SK-N-SH (cell line): ENCODE measurements around the gene C20orf144. TPM values are rescaled to one million over a fixed set of nuclear protein-coding genes. Genes with fewer than 3 reads are reported as not detected.

Experiments used
- CTCF ChIA-PET: fragments of 300-600, 350-600 bp; formaldehyde crosslinking; extraction: SDS; loops from one replicate; lab custom pipeline; 2021; lab: Yijun Ruan, JAX
- POLR2A ChIA-PET: fragments of 350-600 bp; sonication (Branson Sonifier 250); formaldehyde crosslinking; extraction: SDS; loops from one replicate; lab custom pipeline; 2020; ENCODE audit warnings: antibody characterized with exemption, inconsistent platforms; lab: Yijun Ruan, JAX
- DNase-seq: peaks from one replicate; pipeline ENCODE4 v3.0.0; 2012
- H2AFZ ChIP-seq: fragments of 200-600 bp; sonication (generic); 2 replicates; pipeline ENCODE4 v1.8.1; 2016; ENCODE audit warnings: antibody characterized with exemption, mild to moderate bottlenecking, low read depth
- H3F3A ChIP-seq: fragments of 200-600 bp; sonication (generic); replicated peaks from 2 replicates; pipeline ENCODE3; 2016; ENCODE audit warnings: antibody characterized with exemption, mild to moderate bottlenecking; ENCODE audit not compliant: insufficient read depth
- H3K27ac ChIP-seq, 2 experiments: fragments of 200-500 bp in 1 of 2; fragments of 200-600 bp in 1 of 2; sonication (Bioruptor generic) in 1 of 2; sonication (generic), shearing (Covaris generic) in 1 of 2; 2 replicates each; pipeline versions ENCODE4 v1.5.1 to v1.6.1; 2014 to 2016; ENCODE audit warnings: low read depth in 2 of 2, inconsistent platforms in 1 of 2, low read length in 1 of 2, mild to moderate bottlenecking in 1 of 2, mixed read lengths in 1 of 2
- H3K27me3 ChIP-seq: fragments of 200-600 bp; sonication (generic), shearing (Covaris generic); 2 replicates; pipeline ENCODE4 v1.6.1; 2016; ENCODE audit warnings: mixed run types; ENCODE audit not compliant: insufficient read depth
- H3K36me3 ChIP-seq, 2 experiments: fragments of 200-500 bp in 1 of 2; fragments of 200-600 bp in 1 of 2; sonication (Bioruptor generic) in 1 of 2; sonication (generic) in 1 of 2; replicated peaks in 1 of 2; 2 replicates each; pipeline versions ENCODE3 to v1.5.1; 2014 to 2016; ENCODE audit warnings: low read length in 1 of 2, mild to moderate bottlenecking in 1 of 2; ENCODE audit not compliant: insufficient read depth in 2 of 2, control insufficient read depth in 1 of 2
- H3K4me1 ChIP-seq, 2 experiments: fragments of 200-500 bp in 1 of 2; fragments of 200-600 bp in 1 of 2; sonication (Bioruptor generic) in 1 of 2; sonication (generic), shearing (Covaris generic) in 1 of 2; 2 replicates each; pipeline versions ENCODE4 v1.5.1 to v1.6.1; 2014 to 2016; ENCODE audit warnings: low read depth in 1 of 2, low read length in 1 of 2, mixed run types in 1 of 2; ENCODE audit not compliant: insufficient read depth in 2 of 2, control insufficient read depth in 1 of 2
- H3K4me2 ChIP-seq: fragments of 200-600 bp; sonication (generic), shearing (Covaris generic); 2 replicates; pipeline ENCODE4 v1.6.1; 2017; ENCODE audit warnings: mixed run types
- H3K4me3 ChIP-seq, 2 experiments: fragments of 200-500 bp in 1 of 2; fragments of 200-600 bp in 1 of 2; sonication (Bioruptor generic) in 1 of 2; sonication (generic), shearing (Covaris generic) in 1 of 2; 2 replicates each; pipeline versions ENCODE4 v1.5.1 to v1.8.1; 2014 to 2016; ENCODE audit warnings: low read depth in 2 of 2, inconsistent platforms in 1 of 2, low read length in 1 of 2, mild to moderate bottlenecking in 1 of 2, mixed read lengths in 1 of 2, moderate library complexity in 1 of 2
- H3K79me2 ChIP-seq: fragments of 200-600 bp; sonication (generic); 2 replicates; pipeline ENCODE4 v1.8.1; 2017; ENCODE audit warnings: mild to moderate bottlenecking; ENCODE audit not compliant: insufficient read depth
- H3K9ac ChIP-seq: fragments of 200-600 bp; sonication (generic); 2 replicates; pipeline ENCODE4 v1.6.1; 2017; ENCODE audit warnings: mixed run types
- H3K9me2 ChIP-seq: fragments of 200-600 bp; sonication (generic); 2 replicates; pipeline ENCODE4 v1.6.1; 2017; ENCODE audit warnings: mixed run types
- H3K9me3 ChIP-seq: fragments of 200-600 bp; sonication (generic); 2 replicates; pipeline ENCODE4 v1.6.1; 2017; ENCODE audit warnings: mixed run types, mild to moderate bottlenecking, moderate library complexity
- H4K20me1 ChIP-seq: fragments of 200-600 bp; sonication (generic); 2 replicates; pipeline ENCODE4 v1.6.1; 2017; ENCODE audit warnings: mild to moderate bottlenecking, mixed run types; ENCODE audit not compliant: insufficient read depth
- CHD2 ChIP-seq: fragments of 150-350 bp; IDR thresholded peaks from 2 replicates; pipeline ENCODE4 v1.6.1; 2018; ENCODE audit warnings: low read length; ENCODE audit not compliant: partially characterized antibody
- ELF1 ChIP-seq: IDR thresholded peaks from 2 replicates; pipeline ENCODE4 v1.4.0; 2012
- FOSL2 ChIP-seq: IDR thresholded peaks from 2 replicates; pipeline ENCODE4 v1.4.0; 2012; ENCODE audit warnings: low read depth, mild to moderate bottlenecking, moderate library complexity, borderline replicate concordance
- FOXJ3 ChIP-seq: sonication (generic); formaldehyde crosslinking; IDR thresholded peaks from 2 replicates; pipeline ENCODE4 v1.5.1; 2020; ENCODE audit warnings: mild to moderate bottlenecking, missing genetic modification reagents
- FOXM1 ChIP-seq: IDR thresholded peaks from 2 replicates; pipeline ENCODE4 v1.4.0; 2012; ENCODE audit warnings: low read depth, mild to moderate bottlenecking
- GATA2 ChIP-seq: sonication (generic); formaldehyde crosslinking; IDR thresholded peaks from 2 replicates; pipeline ENCODE4 v1.5.0; 2020; ENCODE audit warnings: mild to moderate bottlenecking, missing genetic modification reagents
- JUND ChIP-seq: IDR thresholded peaks from 2 replicates; pipeline ENCODE4 v1.4.0; 2012
- MEF2A ChIP-seq: IDR thresholded peaks from 2 replicates; pipeline ENCODE4 v1.4.0; 2012; ENCODE audit warnings: low read depth, borderline replicate concordance
- NFIC ChIP-seq: IDR thresholded peaks from 2 replicates; pipeline ENCODE4 v1.4.0; 2012; ENCODE audit warnings: borderline replicate concordance
- POLR2AphosphoS5 ChIP-seq: IDR thresholded peaks from 2 replicates; pipeline ENCODE4 v1.6.1; 2012; ENCODE audit warnings: low read depth, low read length
- RAD21 ChIP-seq: IDR thresholded peaks from 2 replicates; pipeline ENCODE4 v1.6.1; 2012; ENCODE audit warnings: mild to moderate bottlenecking, low read length
- RCOR1 ChIP-seq: fragments of 150-350 bp; IDR thresholded peaks from 2 replicates; pipeline ENCODE4 v1.6.1; 2017; ENCODE audit warnings: antibody characterized with exemption, low read length
- RFX5 ChIP-seq: IDR thresholded peaks from 2 replicates; pipeline ENCODE4 v1.6.1; 2012; ENCODE audit warnings: mild to moderate bottlenecking, improper control_type of control experiment, low read length
- RXRA ChIP-seq: IDR thresholded peaks from 2 replicates; pipeline ENCODE4 v1.4.0; 2012; ENCODE audit warnings: low read depth, mild to moderate bottlenecking, borderline replicate concordance
- SMC3 ChIP-seq: IDR thresholded peaks from 2 replicates; pipeline ENCODE4 v1.6.1; 2012; ENCODE audit warnings: low read depth, low read length, improper control_type of control experiment
- TAF1 ChIP-seq: IDR thresholded peaks from 2 replicates; pipeline ENCODE4 v1.6.1; 2012; ENCODE audit warnings: low read depth, mild to moderate bottlenecking, low read length, moderate library complexity, borderline replicate concordance
- TEAD4 ChIP-seq: IDR thresholded peaks from 2 replicates; pipeline ENCODE4 v1.4.0; 2012; ENCODE audit warnings: mild to moderate bottlenecking, borderline replicate concordance; ENCODE audit not compliant: insufficient read depth
- YY1 ChIP-seq: IDR thresholded peaks from 2 replicates; pipeline ENCODE4 v1.4.0; 2012; ENCODE audit warnings: low read depth, mild to moderate bottlenecking
- WGBS: methylation state at CpG from one replicate; pipeline ENCODE4 v1.1.6; 2017; ENCODE audit warnings: low lambda C conversion rate; 5-methylcytosine and 5-hydroxymethylcytosine counted together
- polyA plus RNA-seq, 3 experiments: library from polyadenylated mRNA; depleted of rRNA; stranded (reverse); fragments of >200 nt; gene quantifications; 2 replicates each; pipeline ENCODE4 v1.2.3, GENCODE V29; 2012
- TF ChIP-seq, protein P1 (sequence below): IDR thresholded peaks from 2 replicates; pipeline ENCODE4 v1.6.1; 2012; ENCODE audit warnings: mild to moderate bottlenecking, low read depth, low read length, moderate library complexity
- TF ChIP-seq, protein P2 (sequence below): IDR thresholded peaks from 2 replicates; pipeline ENCODE4 v1.4.0; 2012; ENCODE audit warnings: low read depth

C20orf144 gene
- polyA plus RNA-seq, 1 of the 3 experiments (the other 2 are of a cell fraction) = 0.12 TPM

DNA sequence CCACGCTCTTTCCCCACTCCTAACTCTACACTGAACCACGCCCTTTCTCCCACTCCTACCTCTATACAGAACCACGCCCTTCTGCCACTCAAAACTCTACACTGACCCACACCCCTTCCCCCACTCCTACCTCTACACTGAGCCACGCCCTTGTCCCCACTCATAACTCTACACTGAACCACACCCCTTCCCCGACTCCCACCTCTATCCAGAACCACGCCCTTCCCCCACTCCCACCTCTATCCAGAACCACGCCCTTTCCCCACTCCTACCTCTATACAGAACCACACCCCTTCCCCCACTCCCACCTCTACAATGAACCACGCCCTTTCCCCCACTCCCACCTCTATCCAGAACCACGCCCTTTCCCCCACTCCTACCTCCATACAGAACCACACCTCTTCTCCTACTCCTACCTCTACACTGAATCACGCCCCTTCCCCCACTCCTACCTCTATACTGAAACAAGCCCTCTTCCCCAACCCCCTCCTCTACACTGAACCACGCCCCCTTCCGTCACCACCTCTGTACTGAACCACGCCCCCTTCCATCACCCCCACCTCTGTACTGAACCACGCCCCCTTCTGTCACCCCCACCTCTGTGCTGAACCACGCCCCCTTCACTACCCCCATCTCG, 47.9 kb downstream of the C20orf144 start:
- H4K20me1 ChIP-seq = no peaks in the 10 kb centered on the region
- ChIA-PET POLR2A (no interaction called here), CTCF (interaction anchor here (1.5 kb wide), 1 partner anchor 9 kb away, joined by 3 read pairs; no protein-coding TSS in a partner anchor)
- peaks cover 0 to 5% of the 10 kb centered on the region in 2 experiments for H3K36me3 ChIP-seq
- H3K79me2 ChIP-seq = no peaks in the 10 kb centered on the region
- TF ChIP-seq, protein P1, sequence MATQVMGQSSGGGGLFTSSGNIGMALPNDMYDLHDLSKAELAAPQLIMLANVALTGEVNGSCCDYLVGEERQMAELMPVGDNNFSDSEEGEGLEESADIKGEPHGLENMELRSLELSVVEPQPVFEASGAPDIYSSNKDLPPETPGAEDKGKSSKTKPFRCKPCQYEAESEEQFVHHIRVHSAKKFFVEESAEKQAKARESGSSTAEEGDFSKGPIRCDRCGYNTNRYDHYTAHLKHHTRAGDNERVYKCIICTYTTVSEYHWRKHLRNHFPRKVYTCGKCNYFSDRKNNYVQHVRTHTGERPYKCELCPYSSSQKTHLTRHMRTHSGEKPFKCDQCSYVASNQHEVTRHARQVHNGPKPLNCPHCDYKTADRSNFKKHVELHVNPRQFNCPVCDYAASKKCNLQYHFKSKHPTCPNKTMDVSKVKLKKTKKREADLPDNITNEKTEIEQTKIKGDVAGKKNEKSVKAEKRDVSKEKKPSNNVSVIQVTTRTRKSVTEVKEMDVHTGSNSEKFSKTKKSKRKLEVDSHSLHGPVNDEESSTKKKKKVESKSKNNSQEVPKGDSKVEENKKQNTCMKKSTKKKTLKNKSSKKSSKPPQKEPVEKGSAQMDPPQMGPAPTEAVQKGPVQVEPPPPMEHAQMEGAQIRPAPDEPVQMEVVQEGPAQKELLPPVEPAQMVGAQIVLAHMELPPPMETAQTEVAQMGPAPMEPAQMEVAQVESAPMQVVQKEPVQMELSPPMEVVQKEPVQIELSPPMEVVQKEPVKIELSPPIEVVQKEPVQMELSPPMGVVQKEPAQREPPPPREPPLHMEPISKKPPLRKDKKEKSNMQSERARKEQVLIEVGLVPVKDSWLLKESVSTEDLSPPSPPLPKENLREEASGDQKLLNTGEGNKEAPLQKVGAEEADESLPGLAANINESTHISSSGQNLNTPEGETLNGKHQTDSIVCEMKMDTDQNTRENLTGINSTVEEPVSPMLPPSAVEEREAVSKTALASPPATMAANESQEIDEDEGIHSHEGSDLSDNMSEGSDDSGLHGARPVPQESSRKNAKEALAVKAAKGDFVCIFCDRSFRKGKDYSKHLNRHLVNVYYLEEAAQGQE = no peak
- TF ChIP-seq, protein P2, sequence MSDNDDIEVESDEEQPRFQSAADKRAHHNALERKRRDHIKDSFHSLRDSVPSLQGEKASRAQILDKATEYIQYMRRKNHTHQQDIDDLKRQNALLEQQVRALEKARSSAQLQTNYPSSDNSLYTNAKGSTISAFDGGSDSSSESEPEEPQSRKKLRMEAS = no peak
- TF ChIP-seq TAF1 (no peak), CHD2 (no peak), RXRA (no peak), YY1 (no peak), ELF1 (no peak), FOSL2 (no peak), FOXJ3 (CRISPR knock-in tag) (no peak), NFIC (no peak), RFX5 (no peak), TEAD4 (no peak), FOXM1 (no peak), RAD21 (no peak), POLR2AphosphoS5 (no peak), JUND (no peak), GATA2 (CRISPR knock-in tag) (no peak), MEF2A (no peak), RCOR1 (no peak), SMC3 (no peak)
- TF ChIP-seq, all 33 proteins: peak for 0
- DNase-seq = no peak
- 89% methylated on average over 16 of the region's 16 CpGs for WGBS
- Histone ChIP-seq H3K9me3 (no peaks in the 10 kb centered on the region), H3K9ac (no peak overlapping the region), H3K27ac (no peak overlapping the region), H3F3A (no peaks in the 10 kb centered on the region), H3K4me2 (no peak overlapping the region), H3K9me2 (no peaks in the 10 kb centered on the region), H2AFZ (no peak overlapping the region), H3K4me1 (no peaks in the 10 kb centered on the region), H3K27me3 (no peaks in the 10 kb centered on the region), H3K4me3 (no peak overlapping the region)
